Measurements from ENCODE around the gene HDHD2. TPM values are rescaled to one million over a fixed set of nuclear protein-coding genes. Genes with fewer than 3 reads are reported as not detected.

Gene HDHD2
- total RNA-seq, 1 experiment from 2014 or later = 22.9 TPM

- Histone ChIP-seq H3K36me3 (replicated peaks; ENCODE audit: control insufficient read depth, insufficient read depth, low read length) (no peaks in the 10 kb centered on the region), H3K4me3 (ENCODE audit: insufficient read depth, low read depth, low read length) (no peak overlapping the region), H3K27me3 (ENCODE audit: control insufficient read depth, insufficient read depth, low read length) (no peaks in the 10 kb centered on the region)
- DNase-seq = no peak
These were observed 87.2 kb downstream of the HDHD2 start for GRCh38 chr18:47063096-47063495.

GRCh38 chr18:47062471-47062870 lies 87.8 kb downstream of the HDHD2 start:
- no peaks in the 10 kb centered on the region for H3K36me3 ChIP-seq (replicated peaks; ENCODE audit: control insufficient read depth, insufficient read depth, low read length)

More at GRCh38 chr18:47062471-47062870, 87.8 kb downstream of the HDHD2 start:
- no peak for DNase-seq
- Histone ChIP-seq H3K27me3 (ENCODE audit: control insufficient read depth, insufficient read depth, low read length) (no peaks in the 10 kb centered on the region), H3K4me3 (ENCODE audit: insufficient read depth, low read depth, low read length) (no peak overlapping the region)

Other genes with a start within 250 kb of the HDHD2 start
- 24.2 and 32.8 TPM in 2 replicates for gene PIAS2, start 233.0 kb downstream of the HDHD2 start, total RNA-seq (2014; rRNA removed; shearing (Covaris generic))
- 7.5 and 20.2 TPM in 2 replicates for gene KATNAL2, start 232.9 kb downstream of the HDHD2 start, total RNA-seq (2014; rRNA removed; shearing (Covaris generic))
- gene ELOA2, start 114.9 kb downstream of the HDHD2 start, total RNA-seq (2014; rRNA removed; shearing (Covaris generic)) = not detected in 2 replicates
- gene IER3IP1, start 25.9 kb upstream of the HDHD2 start, total RNA-seq (2014; rRNA removed; shearing (Covaris generic)) = 15.0 and 22.7 TPM in 2 replicates
- gene SKOR2, start 101.2 kb upstream of the HDHD2 start, total RNA-seq (2014; rRNA removed; shearing (Covaris generic)) = 0.07 and 0.15 TPM in 2 replicates

Measured in H7 (cell line).